ENCODE data around the gene ZC3H18. TPM values are rescaled to one million over a fixed set of nuclear protein-coding genes. Genes with fewer than 3 reads are reported as not detected.

ZC3H18 gene
- total RNA-seq, 4 donors from 2014 or later, result 8.8 to 19.2 (median 13.5) TPM

GRCh38 chr16:88610909-88611812 is 41.0 kb downstream of the ZC3H18 start:
- TF ChIP-seq CTCF (IDR thresholded peaks at IDR 0.05; ENCODE audit: low read depth), result no peak

- TF ChIP-seq CTCF (IDR thresholded peaks at IDR 0.05; ENCODE audit: low read depth), result no peak
Measured at GRCh38 chr16:88613293-88613692, 43.1 kb downstream of the ZC3H18 start.

- TF ChIP-seq CTCF (IDR thresholded peaks at IDR 0.05; ENCODE audit: low read depth), result no peak
Measured at GRCh38 chr16:88613911-88614817, 44.0 kb downstream of the ZC3H18 start.

GRCh38 chr16:88614818-88615580 is 44.8 kb downstream of the ZC3H18 start:
- TF ChIP-seq CTCF (IDR thresholded peaks at IDR 0.05; ENCODE audit: low read depth), result no peak

GRCh38 chr16:88616320-88616719 is 46.1 kb downstream of the ZC3H18 start:
- TF ChIP-seq CTCF (IDR thresholded peaks at IDR 0.05; ENCODE audit: low read depth), result no peak

GRCh38 chr16:88616736-88617135 is 46.5 kb downstream of the ZC3H18 start:
- TF ChIP-seq CTCF (IDR thresholded peaks at IDR 0.05; ENCODE audit: low read depth), result no peak

Measured in subcutaneous adipose tissue (tissue), 4 donors.